HG03342 (cell line): Measurements from ENCODE around the gene ADAMTSL1.
"Not testable (repeated sequence)": the region's sequence is repeated elsewhere in the genome, so short reads cannot be mapped to it uniquely, and the experiment has no call there.

ENCODE experiments used
- ATAC-seq: cut with Tn5 transposase; IDR thresholded peaks from one replicate; pipeline ENCODE4 v1.9.1; 2021; ENCODE audit warnings: mild to moderate bottlenecking, moderate library complexity; ENCODE audit not compliant: unreplicated experiment

Gene ADAMTSL1

DNA sequence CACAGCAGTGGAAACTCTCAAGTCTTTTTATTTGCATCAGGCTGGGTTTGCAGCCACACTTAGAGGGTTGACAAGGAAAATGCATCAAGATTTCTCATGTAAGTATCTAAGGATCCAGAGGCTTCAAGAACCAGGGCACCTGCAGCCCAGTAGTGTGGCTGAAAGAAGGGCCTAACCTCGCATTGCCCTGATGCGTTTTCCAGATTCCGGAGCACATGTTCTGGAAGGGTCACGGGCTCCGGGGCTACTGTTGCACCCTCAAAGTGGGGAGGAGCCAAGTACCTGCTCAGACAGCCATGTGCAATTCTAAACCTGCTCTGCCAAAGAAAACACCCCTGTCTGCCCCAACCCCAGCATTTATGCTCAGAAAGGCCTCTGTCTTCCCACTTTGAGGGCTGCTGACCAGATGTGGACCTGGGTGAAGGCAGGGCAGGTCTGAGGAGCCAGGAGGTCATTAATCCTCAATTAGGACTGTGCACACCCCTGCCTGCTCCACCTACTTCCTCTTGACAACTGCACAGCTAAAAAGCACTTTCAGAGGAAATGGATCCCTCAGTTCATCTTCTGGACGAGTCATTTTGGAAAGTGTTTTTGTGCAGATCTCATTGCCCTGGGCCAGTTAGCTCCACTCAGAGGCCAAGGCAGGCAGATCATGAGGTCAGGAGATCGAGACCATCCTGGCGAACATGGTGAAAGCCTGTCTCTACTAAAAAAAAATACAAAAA, 448.4 kb downstream of the ADAMTSL1 start:
- ATAC-seq = no peak

DNA sequence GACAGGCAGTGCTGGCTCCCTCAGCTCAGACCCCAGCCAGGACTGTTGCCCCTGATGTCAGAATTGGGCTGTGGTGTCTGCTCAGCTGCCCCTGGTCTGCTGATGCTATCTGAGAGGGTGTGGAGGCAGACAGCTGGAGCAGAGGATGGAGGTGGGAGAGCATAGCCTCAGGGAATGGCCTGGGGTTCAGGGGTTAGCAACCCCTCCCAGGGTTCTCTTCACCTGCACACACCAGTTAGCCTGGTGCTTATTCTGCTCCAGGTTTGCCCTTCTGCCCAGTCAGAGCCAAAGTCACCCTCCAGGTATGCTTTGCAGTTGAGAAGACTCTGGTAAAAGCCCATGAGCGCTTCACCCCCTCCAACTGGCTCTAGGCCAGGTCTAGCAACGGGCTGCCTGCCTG, 449.2 kb downstream of the ADAMTSL1 start:
- ATAC-seq = no peak

GRCh38 chr9:18923671-18924430, 449.9 kb downstream of the ADAMTSL1 start:
- ATAC-seq = no peak

- ATAC-seq = no peak
Measured at GRCh38 chr9:18925880-18926279, 451.9 kb downstream of the ADAMTSL1 start.

GRCh38 chr9:18926513-18926912, 452.6 kb downstream of the ADAMTSL1 start:
- ATAC-seq = no peak

DNA sequence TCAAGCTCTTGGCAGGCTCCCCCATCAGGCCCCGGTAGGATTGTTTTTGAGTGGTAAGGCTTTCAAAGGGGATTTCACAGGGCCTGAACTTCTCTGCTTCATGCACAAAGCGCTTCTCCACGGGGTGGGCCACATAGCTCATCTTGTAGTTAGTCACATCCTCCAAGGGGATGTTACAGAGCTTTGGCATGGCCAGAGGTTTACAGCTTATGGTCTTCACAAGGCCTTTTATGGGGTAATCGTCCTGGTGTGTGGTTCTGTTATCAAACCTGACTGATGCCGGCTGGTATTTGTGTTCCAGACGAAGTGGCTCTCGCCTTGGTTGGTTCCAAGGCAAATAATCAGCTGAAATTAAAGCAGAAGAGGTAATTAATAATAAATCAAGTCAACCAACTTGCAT, 454.8 kb downstream of the ADAMTSL1 start:
- ATAC-seq = no peak

GRCh38 chr9:18930611-18931010, 456.7 kb downstream of the ADAMTSL1 start:
- ATAC-seq = not testable (repeated sequence)

DNA sequence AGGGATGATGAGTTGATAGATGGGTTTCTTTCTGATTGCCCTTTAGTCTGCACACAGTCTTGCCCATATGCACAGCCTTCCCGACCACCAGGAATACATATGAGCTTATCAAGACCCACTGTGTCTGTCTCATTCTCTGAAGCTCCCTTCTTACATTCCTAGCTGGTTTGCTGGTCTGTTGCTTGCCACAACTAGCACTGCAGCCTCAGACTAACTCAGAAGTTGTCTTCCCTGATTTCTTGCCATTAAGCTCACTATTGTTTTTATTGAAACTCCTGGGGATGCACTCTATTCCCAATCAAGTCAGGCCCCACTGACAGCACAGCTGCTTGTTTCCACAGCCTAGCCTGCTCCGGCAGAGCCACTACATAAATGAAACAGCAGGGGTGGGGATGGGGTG, 461.6 kb downstream of the ADAMTSL1 start:
- ATAC-seq = no peak

DNA sequence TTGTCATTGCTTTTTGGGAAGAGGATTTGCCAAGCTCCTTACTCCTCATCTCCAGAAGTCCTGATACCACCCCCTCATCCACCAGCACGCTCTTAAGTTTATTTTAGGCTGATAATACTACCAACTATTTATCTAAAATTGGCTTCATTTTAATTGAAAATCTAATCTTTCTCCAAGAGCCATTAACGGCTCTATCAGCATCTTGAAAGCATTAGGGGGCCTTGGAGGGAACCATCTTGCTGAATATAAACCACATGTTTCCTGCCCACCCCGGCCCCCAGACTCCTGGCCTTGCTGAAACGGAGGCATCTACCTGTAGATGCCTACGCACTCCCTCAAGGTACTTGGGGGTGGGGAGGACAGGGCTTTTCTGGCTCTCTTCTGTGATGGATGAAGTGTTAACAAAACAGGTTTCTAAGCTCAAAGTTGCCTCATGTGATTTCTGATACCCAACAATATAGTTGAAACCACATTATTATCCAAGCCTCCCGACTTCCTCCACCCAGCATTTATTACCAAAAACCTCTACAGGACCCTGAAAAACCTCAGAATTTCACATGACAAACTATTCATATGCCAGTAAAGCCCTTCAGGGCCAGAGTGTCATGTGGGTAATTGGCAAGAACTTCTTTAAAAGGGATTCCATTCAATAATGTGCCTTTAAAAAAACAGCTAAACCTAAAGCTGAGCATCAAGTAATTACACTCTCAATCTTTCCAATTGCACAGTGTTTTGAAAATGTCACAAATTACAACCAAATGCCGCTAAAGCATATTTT, 462.3 kb downstream of the ADAMTSL1 start:
- no peak for ATAC-seq

GRCh38 chr9:18939943-18940342, 466.0 kb downstream of the ADAMTSL1 start:
- no peak for ATAC-seq

GRCh38 chr9:18941060-18941740, 467.2 kb downstream of the ADAMTSL1 start:
- no peak for ATAC-seq

DNA sequence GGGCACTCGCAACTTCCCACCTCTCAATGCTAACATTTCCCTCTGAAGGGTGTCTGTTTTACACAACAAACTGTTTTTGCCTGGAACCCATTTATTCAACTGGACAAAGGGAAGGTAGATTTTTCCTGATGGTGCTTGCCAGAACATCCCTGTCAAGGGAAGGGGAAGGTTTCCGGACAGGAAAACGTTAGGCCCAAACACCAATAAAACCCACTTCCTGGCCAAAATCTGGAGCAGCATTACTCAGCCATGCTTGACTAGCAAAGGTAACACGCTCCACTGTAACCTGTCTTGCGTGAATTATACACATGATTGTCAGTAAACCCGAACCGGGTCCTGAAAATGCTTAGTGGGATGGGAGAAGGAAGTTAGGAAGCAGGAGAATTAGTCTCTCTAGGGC, 468.8 kb downstream of the ADAMTSL1 start:
- ATAC-seq = no peak

DNA sequence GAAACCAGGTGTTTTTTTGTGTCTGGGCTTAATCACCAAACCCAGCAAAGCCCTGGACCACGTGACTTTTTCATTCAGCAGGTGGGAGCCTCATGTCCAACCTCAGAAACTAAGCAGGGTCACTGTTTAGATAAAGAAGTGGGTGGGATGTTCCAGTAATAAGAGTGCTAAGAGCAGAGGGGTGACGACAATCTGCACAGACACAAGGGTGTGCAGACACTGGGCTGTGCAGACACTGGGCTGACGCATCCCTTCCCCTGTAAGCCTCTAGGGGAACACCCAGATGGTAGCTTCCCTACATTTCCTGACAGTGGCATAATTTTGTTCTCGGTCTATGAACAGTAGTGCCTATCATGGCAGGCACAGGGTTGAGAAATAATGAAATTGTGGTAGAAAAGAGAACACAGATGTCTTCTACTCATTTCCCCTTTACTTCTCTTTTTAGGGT, 474.0 kb downstream of the ADAMTSL1 start:
- no peak for ATAC-seq

DNA sequence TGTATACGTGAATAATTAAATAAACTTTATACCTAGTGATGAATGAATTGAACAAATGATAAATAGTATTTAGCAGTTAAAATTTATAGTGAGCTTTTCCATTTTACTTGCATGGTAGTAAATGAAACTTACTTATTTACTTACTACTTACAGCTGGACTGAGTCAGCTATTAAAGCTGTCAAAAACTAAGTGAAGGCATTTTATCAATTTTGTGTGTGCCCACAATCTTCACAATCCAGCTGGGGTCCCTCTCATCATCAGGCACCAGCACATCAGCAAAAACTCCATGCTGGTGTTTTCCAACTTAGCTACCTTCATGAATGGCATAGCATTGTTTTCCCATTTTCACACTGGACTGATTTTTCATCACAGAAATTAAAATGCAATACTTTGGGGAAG, 478.0 kb downstream of the ADAMTSL1 start:
- ATAC-seq = no peak

- no peak for ATAC-seq
Measured at GRCh38 chr9:18955626-18956025, 481.7 kb downstream of the ADAMTSL1 start.
